H1 (cell line): ENCODE results near the gene CLCN3. TPM values are rescaled to one million over a fixed set of nuclear protein-coding genes. Genes with fewer than 3 reads are reported as not detected.

Source experiments
- EGR1 ChIP-seq: IDR thresholded peaks from 2 replicates; pipeline ENCODE4 v1.6.1; 2011; ENCODE audit warnings: low read depth, low read length, borderline replicate concordance
- POLR2A ChIP-seq, 2 experiments: IDR thresholded peaks; 1 replicate in 1 of 2; 2 replicates in 1 of 2; pipeline ENCODE4 v1.6.1; 2011; ENCODE audit warnings: low read depth in 2 of 2, low read length in 2 of 2, mild to moderate bottlenecking in 2 of 2; ENCODE audit errors: control extremely low read depth in 1 of 2
- polyA plus RNA-seq, 7 experiments: library from polyadenylated mRNA; depleted of rRNA in 3 of 7; stranded (reverse) in 5 of 7; unstranded in 2 of 7; fragments of >200 nt in 5 of 7; fragments of 200-250 nt in 2 of 7; gene quantifications; 1 replicate in 5 of 7; 2 replicates in 1 of 7; 4 replicates in 1 of 7; pipeline versions ENCODE4 v1.2.1 to v1.2.3, GENCODE V29; 2011 to 2013; ENCODE audit warnings: missing spikeins in 2 of 7, mixed read lengths in 2 of 7
- total RNA-seq: library from RNA; stranded (reverse); fragmentation: NEBNext Ultra II Directional; extraction: Animal tissue kit (Norgen Biotek cat#: 25700); gene quantifications from 2 replicates; pipeline ENCODE4 v1.2.1, GENCODE V29; 2021

CLCN3 gene
- total and polyA plus RNA-seq, 2 of the 8 experiments (the other 6 are each of a cell fraction or from before 2014, with no cell fraction given): 8.8 to 32.8 TPM

GRCh38 chr4:169766741-169767140, 146.4 kb downstream of the CLCN3 start (continued):
- TF ChIP-seq EGR1: no peak
- no peak for TF ChIP-seq POLR2A (IDR thresholded peaks at IDR 0.05; ENCODE audit: control extremely low read depth in 1 of 2, low read depth in 2 of 2, low read length in 2 of 2)
